CD14-positive monocyte (primary cell): ENCODE data around the gene DOCK1. TPM values are rescaled to one million over a fixed set of nuclear protein-coding genes. Genes with fewer than 3 reads are reported as not detected.

Experiments
- DNase-seq, 3 donors: peaks; one replicate each; pipeline ENCODE4 v3.0.0-alpha.2; 2011 to 2022
- H2AFZ ChIP-seq: 2 replicates; pipeline ENCODE4 v1.6.0; 2012; ENCODE audit warnings: mild to moderate bottlenecking, low read depth, low read length, inconsistent platforms; ENCODE audit not compliant: insufficient read depth, poor library complexity, severe bottlenecking
- H3K27ac ChIP-seq, 2 donors: 1 replicate in 1 of 2; 2 replicates in 1 of 2; pipeline ENCODE4 v1.5.1; 2012 to 2013; ENCODE audit warnings: low read length in 2 of 2, control low read depth in 1 of 2, inconsistent platforms in 1 of 2, low read depth in 1 of 2, mild to moderate bottlenecking in 1 of 2
- H3K27me3 ChIP-seq, 2 donors: one replicate each; pipeline versions ENCODE4 v1.6.0 to v1.6.1; 2011 to 2013; ENCODE audit warnings: low read length in 2 of 2; ENCODE audit not compliant: control insufficient read depth in 2 of 2, insufficient read depth in 2 of 2
- H3K36me3 ChIP-seq, 2 donors: replicated peaks in 1 of 2; 1 replicate in 1 of 2; 2 replicates in 1 of 2; pipeline versions ENCODE4 v1.5.1 to v1.6.1; 2012 to 2013; ENCODE audit warnings: low read length in 2 of 2, control low read depth in 1 of 2, inconsistent platforms in 1 of 2, mild to moderate bottlenecking in 1 of 2; ENCODE audit not compliant: insufficient read depth in 2 of 2, control insufficient read depth in 1 of 2
- H3K4me1 ChIP-seq, 2 donors: 1 replicate in 1 of 2; 2 replicates in 1 of 2; pipeline versions ENCODE4 v1.5.1 to v1.6.1; 2012 to 2013; ENCODE audit warnings: low read length in 2 of 2, control low read depth in 1 of 2, inconsistent platforms in 1 of 2, mild to moderate bottlenecking in 1 of 2, moderate library complexity in 1 of 2; ENCODE audit not compliant: insufficient read depth in 2 of 2, control insufficient read depth in 1 of 2
- H3K4me2 ChIP-seq: replicated peaks from 2 replicates; pipeline ENCODE3; 2012; ENCODE audit warnings: low read length, moderate library complexity, mild to moderate bottlenecking; ENCODE audit not compliant: poor library complexity, severe bottlenecking; ENCODE audit errors: extremely low read depth
- H3K4me3 ChIP-seq, 3 experiments: fragments of 200-600 bp in 1 of 3; sonication (generic) in 1 of 3; replicated peaks in 1 of 3; 1 replicate in 2 of 3; 2 replicates in 1 of 3; pipeline ENCODE4 v1.5.1; 2011 to 2013; ENCODE audit warnings: low read length in 3 of 3, mild to moderate bottlenecking in 3 of 3, control low read depth in 2 of 3, low read depth in 2 of 3, inconsistent platforms in 1 of 3, moderate library complexity in 1 of 3
- H3K79me2 ChIP-seq: 2 replicates; pipeline ENCODE4 v1.6.0; 2012; ENCODE audit warnings: mild to moderate bottlenecking, control low read depth, inconsistent platforms, low read length, moderate library complexity; ENCODE audit not compliant: insufficient read depth
- H3K9ac ChIP-seq: 2 replicates; pipeline ENCODE4 v1.6.0; 2017; ENCODE audit warnings: low read length, mild to moderate bottlenecking; ENCODE audit not compliant: insufficient read depth, poor library complexity, severe bottlenecking
- H3K9me3 ChIP-seq, 2 donors: replicated peaks in 1 of 2; 1 replicate in 1 of 2; 2 replicates in 1 of 2; pipeline versions ENCODE4 v1.5.1 to v1.6.1; 2012 to 2013; ENCODE audit warnings: low read length in 2 of 2, control low read depth in 1 of 2; ENCODE audit not compliant: control insufficient read depth in 1 of 2, insufficient read depth in 1 of 2
- H4K20me1 ChIP-seq: 2 replicates; pipeline ENCODE4 v1.6.0; 2012; ENCODE audit warnings: mild to moderate bottlenecking, low read length, control low read depth, moderate library complexity; ENCODE audit not compliant: insufficient read depth
- H3K27ac Mint-ChIP-seq, 7 donors: one replicate each; pipeline ENCODE4 v1.8.0; 2020; ENCODE audit warnings: mild to moderate bottlenecking in 7 of 7, mixed read lengths in 7 of 7, moderate library complexity in 6 of 7, inconsistent platforms in 2 of 7
- H3K27me3 Mint-ChIP-seq, 3 donors: one replicate each; pipeline ENCODE4 v1.8.0; 2021 to 2022; ENCODE audit warnings: low read depth in 3 of 3, mild to moderate bottlenecking in 3 of 3, mixed read lengths in 3 of 3, moderate library complexity in 3 of 3, inconsistent platforms in 1 of 3
- H3K36me3 Mint-ChIP-seq, 2 donors: one replicate each; pipeline ENCODE4 v1.8.0; 2020; ENCODE audit warnings: mixed read lengths in 2 of 2, inconsistent platforms in 1 of 2, mild to moderate bottlenecking in 1 of 2
- H3K4me1 Mint-ChIP-seq: one replicate; pipeline ENCODE4 v1.8.0; 2020; ENCODE audit warnings: mild to moderate bottlenecking, mixed read lengths
- H3K4me3 Mint-ChIP-seq, 2 donors: one replicate each; pipeline ENCODE4 v1.8.0; 2020; ENCODE audit warnings: mild to moderate bottlenecking in 2 of 2, mixed read lengths in 2 of 2, moderate library complexity in 1 of 2
- H3K9me3 Mint-ChIP-seq, 7 donors: one replicate each; pipeline ENCODE4 v1.8.0; 2020 to 2022; ENCODE audit warnings: mixed read lengths in 7 of 7, mild to moderate bottlenecking in 6 of 7, moderate library complexity in 6 of 7, inconsistent platforms in 2 of 7
- CTCF ChIP-seq: fragments of 200-600 bp; IDR thresholded peaks from one replicate; pipeline ENCODE4 v1.8.0; 2022; ENCODE audit warnings: antibody characterized with exemption, mild to moderate bottlenecking
- WGBS: methylation state at CpG from one replicate; pipeline ENCODE4 v1.1.5; 2013; ENCODE audit warnings: missing lambda C conversion rate; ENCODE audit not compliant: insufficient coverage; 5-methylcytosine and 5-hydroxymethylcytosine counted together
- intact Hi-C, 2 donors: fragments of 100-400 bp; cut with micrococcal nuclease; formaldehyde crosslinking; loops; one replicate each; pipeline versions ENCODE4 v1.15.0 to v1.15.1; 2023
- polyA plus RNA-seq, 3 donors: library from polyadenylated mRNA; depleted of rRNA in 1 of 3; unstranded in 2 of 3; stranded (reverse) in 1 of 3; fragments of 300-500 nt in 2 of 3; fragments of >200 nt in 1 of 3; fragmentation: Illumina TruSeq in 2 of 3; gene quantifications; 1 replicate in 2 of 3; 2 replicates in 1 of 3; pipeline ENCODE4 v1.2.3, GENCODE V29; 2012 to 2021

Gene DOCK1
- polyA plus RNA-seq, 3 donors: 0.31 to 0.35 TPM; not detected in 1

GRCh38 chr10:126872135-126872534 lies 33.1 kb upstream of the DOCK1 start:
- Histone ChIP-seq H3K4me2 (no peak overlapping the region), H3K4me3 (no peak overlapping the region), H3K36me3 (no peaks in the 10 kb centered on the region), H3K4me1 (no peaks in the 10 kb centered on the region), H2AFZ (no peak overlapping the region), H3K27me3 (no peaks in the 10 kb centered on the region), H3K9ac (no peak overlapping the region), H3K27ac (no peak overlapping the region), H3K9me3 (no peaks in the 10 kb centered on the region), H3K79me2 (no peaks in the 10 kb centered on the region), H4K20me1 (no peaks in the 10 kb centered on the region)
- whole genome bisulfite sequencing: 97% methylated on average over 5 of the region's 7 CpGs
- Mint-ChIP-seq H3K4me1 (no peaks in the 10 kb centered on the region), H3K4me3 (no peak overlapping the region), H3K36me3 (no peaks in the 10 kb centered on the region), H3K27me3 (peaks cover 0 to 3% (median 1%) of the 10 kb centered on the region in 3 donors), H3K9me3 (peaks cover 0 to 13% (median 2%) of the 10 kb centered on the region in 7 donors), H3K27ac (no peak overlapping the region)
- TF ChIP-seq CTCF: no peak
- intact Hi-C loops: no loop called here
- no peak for DNase-seq

DNA sequence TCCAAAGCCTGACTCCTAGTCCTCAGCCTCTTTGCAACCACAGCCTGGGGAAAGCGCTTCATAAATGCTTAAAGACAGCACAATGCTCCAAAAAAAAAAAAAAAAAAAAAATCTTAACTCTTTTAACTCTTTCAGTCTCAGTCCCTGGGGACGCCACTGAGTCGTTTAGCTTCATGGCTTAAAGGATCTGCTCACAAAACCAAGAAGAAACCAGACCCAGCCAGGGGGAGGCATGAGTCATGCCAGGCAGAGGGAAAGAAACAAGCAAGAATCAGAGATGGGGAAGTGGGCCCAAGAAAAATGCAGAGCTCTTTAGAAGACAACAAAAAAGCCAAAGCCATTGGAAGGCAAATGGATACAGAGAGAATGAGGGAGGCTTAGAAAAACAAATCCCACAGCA lies 32.5 kb upstream of the DOCK1 start:
- Histone ChIP-seq H3K4me2 (no peak overlapping the region), H3K4me3 (no peak overlapping the region), H4K20me1 (no peaks in the 10 kb centered on the region), H3K27me3 (no peaks in the 10 kb centered on the region), H2AFZ (no peak overlapping the region), H3K27ac (no peak overlapping the region), H3K36me3 (no peaks in the 10 kb centered on the region), H3K9me3 (no peaks in the 10 kb centered on the region), H3K4me1 (no peaks in the 10 kb centered on the region), H3K79me2 (no peaks in the 10 kb centered on the region), H3K9ac (no peak overlapping the region)
- DNase-seq: no peak
- H3K9me3 Mint-ChIP-seq: peaks cover 0 to 13% (median 2%) of the 10 kb centered on the region in 7 donors
- peaks cover 0 to 3% (median 1%) of the 10 kb centered on the region in 3 donors for H3K27me3 Mint-ChIP-seq
- no CpG with 5 or more reads among the region's 3 CpGs for WGBS
- no peak overlapping the region for H3K4me3 Mint-ChIP-seq
- no peak overlapping the region for H3K27ac Mint-ChIP-seq
- no peaks in the 10 kb centered on the region for H3K36me3 Mint-ChIP-seq
- TF ChIP-seq CTCF: no peak
- no peaks in the 10 kb centered on the region for H3K4me1 Mint-ChIP-seq
- intact Hi-C loops: no loop called here
